H1 (cell line): ENCODE results near the gene MMAB. TPM values are rescaled to one million over a fixed set of nuclear protein-coding genes. Genes with fewer than 3 reads are reported as not detected.
A peak's percentile ranks its signal among the peaks of the same experiment; 100 is the strongest.

Source experiments
- CTCF ChIA-PET: fragments of 300-600 bp; sonication (Branson Sonifier 250); formaldehyde crosslinking; loops from one replicate; lab custom pipeline; 2021; ENCODE audit not compliant: partially characterized antibody; lab: Charles Lee
- POLR2A ChIA-PET: fragments of 300-600 bp; sonication (Branson Sonifier 250); formaldehyde crosslinking; loops from one replicate; lab custom pipeline; 2021; ENCODE audit warnings: inconsistent platforms; ENCODE audit not compliant: partially characterized antibody; lab: Charles Lee
- DNase-seq, 2 experiments: peaks; one replicate each; pipeline versions ENCODE4 v3.0.0 to v3.0.0-alpha.2; 2010 to 2022; ENCODE audit warnings: low spot score in 2 of 2, low read depth in 1 of 2, mixed read lengths in 1 of 2
- FAIRE-seq: peaks from 2 replicates; lab custom pipeline; 2011; peaks lifted over from hg19 to GRCh38; lab: Jason Lieb, UNC
- H2AFZ ChIP-seq: 2 replicates; pipeline ENCODE4 v1.8.1; 2012; ENCODE audit warnings: low read length, inconsistent platforms
- H2AK5ac ChIP-seq: 2 replicates; pipeline ENCODE4 v1.6.1; 2013; ENCODE audit warnings: low read depth, low read length
- H2BK120ac ChIP-seq: replicated peaks from 2 replicates; pipeline ENCODE3; 2013; ENCODE audit warnings: low read depth, low read length, inconsistent platforms
- H2BK12ac ChIP-seq: 2 replicates; pipeline ENCODE4 v1.6.1; 2013; ENCODE audit warnings: low read depth, low read length
- H2BK15ac ChIP-seq: 2 replicates; pipeline ENCODE4 v1.6.1; 2013; ENCODE audit warnings: low read length
- H2BK20ac ChIP-seq: 2 replicates; pipeline ENCODE4 v1.6.1; 2013; ENCODE audit warnings: low read length
- H2BK5ac ChIP-seq: 2 replicates; pipeline ENCODE4 v1.6.1; 2013; ENCODE audit warnings: low read depth, low read length
- H3K14ac ChIP-seq: 2 replicates; pipeline ENCODE4 v1.6.1; 2013; ENCODE audit warnings: inconsistent platforms; ENCODE audit not compliant: insufficient read length
- H3K18ac ChIP-seq: 2 replicates; pipeline ENCODE4 v1.6.1; 2013; ENCODE audit warnings: low read length; ENCODE audit errors: extremely low read depth
- H3K23ac ChIP-seq: 2 replicates; pipeline ENCODE4 v1.6.1; 2013; ENCODE audit warnings: inconsistent platforms; ENCODE audit not compliant: insufficient read length
- H3K23me2 ChIP-seq: 2 replicates; pipeline ENCODE4 v1.6.1; 2013; ENCODE audit warnings: low read depth, low read length
- H3K27ac ChIP-seq: 2 replicates; pipeline ENCODE4 v1.6.1; 2011; ENCODE audit warnings: low read depth, low read length, inconsistent platforms
- H3K27me3 ChIP-seq, 4 experiments: replicated peaks in 1 of 4; 1 replicate in 1 of 4; 2 replicates in 3 of 4; pipeline versions ENCODE4 v1.6.1 to v1.8.1; 2011 to 2013; ENCODE audit warnings: low read length in 3 of 4, mild to moderate bottlenecking in 3 of 4, inconsistent platforms in 2 of 4, mixed read lengths in 2 of 4, moderate library complexity in 1 of 4; ENCODE audit not compliant: control insufficient read depth in 3 of 4, insufficient read depth in 3 of 4; ENCODE audit errors: extremely low read depth in 1 of 4
- H3K36me3 ChIP-seq, 4 experiments: 2 replicates each; pipeline versions ENCODE4 v1.6.1 to v1.8.1; 2011 to 2013; ENCODE audit warnings: mild to moderate bottlenecking in 4 of 4, low read length in 3 of 4, moderate library complexity in 2 of 4, control low read depth in 1 of 4, inconsistent platforms in 1 of 4; ENCODE audit not compliant: insufficient read depth in 4 of 4, control insufficient read depth in 2 of 4
- H3K4ac ChIP-seq: replicated peaks from 2 replicates; pipeline ENCODE3; 2013; ENCODE audit warnings: low read length, low read depth, mixed read lengths, inconsistent platforms; ENCODE audit not compliant: insufficient read length
- H3K4me1 ChIP-seq, 4 experiments: replicated peaks in 1 of 4; 1 replicate in 1 of 4; 2 replicates in 3 of 4; pipeline versions ENCODE4 v1.6.1 to v1.8.1; 2011 to 2013; ENCODE audit warnings: low read length in 3 of 4, inconsistent platforms in 2 of 4, mixed read lengths in 1 of 4; ENCODE audit not compliant: insufficient read depth in 4 of 4, control insufficient read depth in 3 of 4
- H3K4me2 ChIP-seq, 2 experiments: 2 replicates each; pipeline versions ENCODE4 v1.6.1 to v1.8.1; 2011 to 2013; ENCODE audit warnings: low read depth in 2 of 2, low read length in 2 of 2, control low read depth in 1 of 2, inconsistent platforms in 1 of 2, mild to moderate bottlenecking in 1 of 2; ENCODE audit not compliant: insufficient read depth in 1 of 2
- H3K4me3 ChIP-seq, 4 experiments: fragments of 200-600, 300-600 bp in 1 of 4; sonication (generic), shearing (Covaris generic), sonication (Bioruptor Twin) in 1 of 4; 2 replicates each; pipeline versions ENCODE4 v1.5.1 to v1.8.1; 2011 to 2016; ENCODE audit warnings: low read length in 4 of 4, low read depth in 3 of 4, control low read depth in 2 of 4, inconsistent platforms in 2 of 4, mild to moderate bottlenecking in 2 of 4, mixed read lengths in 1 of 4, moderate library complexity in 1 of 4; ENCODE audit not compliant: insufficient read depth in 2 of 4; ENCODE audit errors: extremely low read depth in 1 of 4
- H3K56ac ChIP-seq: replicated peaks from 2 replicates; pipeline ENCODE3; 2013; ENCODE audit warnings: low read depth, mild to moderate bottlenecking, mixed read lengths, low read length, inconsistent platforms; ENCODE audit not compliant: insufficient read length
- H3K79me1 ChIP-seq: 2 replicates; pipeline ENCODE4 v1.6.1; 2013; ENCODE audit warnings: low read depth, low read length, control low read depth
- H3K79me2 ChIP-seq, 2 experiments: 2 replicates each; pipeline versions ENCODE4 v1.6.1 to v1.8.1; 2012 to 2013; ENCODE audit warnings: low read length in 2 of 2, mild to moderate bottlenecking in 2 of 2, inconsistent platforms in 1 of 2; ENCODE audit not compliant: insufficient read depth in 2 of 2, control insufficient read depth in 1 of 2
- H3K9ac ChIP-seq, 4 experiments: replicated peaks in 1 of 4; 1 replicate in 1 of 4; 2 replicates in 3 of 4; pipeline versions ENCODE4 v1.6.1 to v1.8.1; 2011 to 2013; ENCODE audit warnings: low read depth in 3 of 4, low read length in 3 of 4, control low read depth in 2 of 4, mild to moderate bottlenecking in 2 of 4, moderate library complexity in 2 of 4, inconsistent platforms in 1 of 4; ENCODE audit errors: extremely low read depth in 1 of 4
- H3K9me3 ChIP-seq, 2 experiments: 2 replicates each; pipeline versions ENCODE4 v1.6.1 to v1.8.1; 2012 to 2013; ENCODE audit warnings: mild to moderate bottlenecking in 2 of 2, moderate library complexity in 2 of 2, control low read depth in 1 of 2, inconsistent platforms in 1 of 2, low read depth in 1 of 2, low read length in 1 of 2, mixed read lengths in 1 of 2; ENCODE audit not compliant: insufficient read depth in 2 of 2
- H4K20me1 ChIP-seq, 2 experiments: replicated peaks in 1 of 2; 2 replicates each; pipeline versions ENCODE3 to v1.8.1; 2011 to 2013; ENCODE audit warnings: inconsistent platforms in 2 of 2, low read length in 2 of 2, mild to moderate bottlenecking in 1 of 2; ENCODE audit not compliant: insufficient read depth in 2 of 2, control insufficient read depth in 1 of 2
- H4K5ac ChIP-seq: 2 replicates; pipeline ENCODE4 v1.6.1; 2013; ENCODE audit warnings: low read length, low read depth, mixed read lengths, inconsistent platforms; ENCODE audit not compliant: insufficient read length
- H4K8ac ChIP-seq: 2 replicates; pipeline ENCODE4 v1.8.0; 2013; ENCODE audit warnings: mild to moderate bottlenecking, moderate library complexity, low read length, inconsistent platforms; ENCODE audit not compliant: insufficient read depth; ENCODE audit errors: extremely low read depth
- H4K91ac ChIP-seq: replicated peaks from 2 replicates; pipeline ENCODE3; 2013; ENCODE audit warnings: low read length, mixed read lengths, inconsistent platforms; ENCODE audit not compliant: insufficient read length
- CEBPB ChIP-seq: IDR thresholded peaks from 2 replicates; pipeline ENCODE4 v1.6.1; 2012; ENCODE audit warnings: low read depth, low read length
- WGBS, 2 experiments: shearing (Covaris generic) in 1 of 2; methylation state at CpG; one replicate each; pipeline versions ENCODE4 v1.1.6 to v1.1.7; 2013 to 2015; ENCODE audit warnings: low lambda C conversion rate in 2 of 2, mixed read lengths in 2 of 2, inconsistent platforms in 1 of 2, low coverage in 1 of 2, missing lambda C conversion rate in 1 of 2; ENCODE audit not compliant: insufficient replicate concordance in 2 of 2, insufficient coverage in 1 of 2, insufficient read length in 1 of 2; ENCODE audit errors: extremely low coverage in 1 of 2, missing lambda C conversion rate in 1 of 2; 5-methylcytosine and 5-hydroxymethylcytosine counted together
- polyA plus RNA-seq, 7 experiments: library from polyadenylated mRNA; depleted of rRNA in 3 of 7; stranded (reverse) in 5 of 7; unstranded in 2 of 7; fragments of >200 nt in 5 of 7; fragments of 200-250 nt in 2 of 7; gene quantifications; 1 replicate in 5 of 7; 2 replicates in 1 of 7; 4 replicates in 1 of 7; pipeline versions ENCODE4 v1.2.1 to v1.2.3, GENCODE V29; 2011 to 2013; ENCODE audit warnings: missing spikeins in 2 of 7, mixed read lengths in 2 of 7
- total RNA-seq: library from RNA; stranded (reverse); fragmentation: NEBNext Ultra II Directional; extraction: Animal tissue kit (Norgen Biotek cat#: 25700); gene quantifications from 2 replicates; pipeline ENCODE4 v1.2.1, GENCODE V29; 2021
- TF ChIP-seq, protein P1 (sequence below): IDR thresholded peaks from 2 replicates; pipeline ENCODE4 v1.6.1; 2012; ENCODE audit warnings: inconsistent platforms

MMAB gene
- total and polyA plus RNA-seq, 2 of the 8 experiments (the other 6 are each of a cell fraction or from before 2014, with no cell fraction given), result 12.9 to 18.5 TPM

DNA sequence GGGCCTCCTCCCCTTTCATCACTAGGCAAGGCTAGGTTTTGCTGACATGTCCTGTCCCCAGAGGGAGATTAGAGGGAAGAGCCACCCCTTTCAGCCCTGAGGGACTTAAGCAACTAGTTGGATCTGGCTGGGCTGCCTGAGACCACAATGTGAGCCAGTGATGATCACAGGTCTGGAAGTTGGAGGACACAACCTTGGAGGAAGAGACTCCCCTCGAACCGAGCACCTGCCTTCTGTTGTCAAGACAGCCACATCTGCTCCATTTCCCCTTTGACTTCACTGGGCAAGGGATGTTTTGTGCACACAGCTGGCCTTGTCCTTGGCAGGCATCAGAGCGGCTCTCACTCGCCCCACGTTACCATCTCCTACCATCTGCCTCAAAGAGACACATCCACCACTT is 31.7 kb upstream of the MMAB start:
- no peak for TF ChIP-seq CEBPB
- TF ChIP-seq, protein P1, sequence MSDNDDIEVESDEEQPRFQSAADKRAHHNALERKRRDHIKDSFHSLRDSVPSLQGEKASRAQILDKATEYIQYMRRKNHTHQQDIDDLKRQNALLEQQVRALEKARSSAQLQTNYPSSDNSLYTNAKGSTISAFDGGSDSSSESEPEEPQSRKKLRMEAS, result no peak
- DNase-seq (no peak), FAIRE-seq (no peak)
- POLR2A ChIA-PET, result no interaction called here
- no peak overlapping the region for H4K5ac ChIP-seq
- H3K14ac ChIP-seq, result no peak overlapping the region
- H2BK15ac ChIP-seq, result no peak overlapping the region
- 0 out of 2 replicates have a peak overlapping the region, but pooled peaks have one; percentile 42 for H2AK5ac ChIP-seq
- CTCF ChIA-PET, result interaction anchor here (0.6 to 3.2 kb wide), 8 partner anchors 8 to 240 kb away, joined by 3 to 15 read pairs (median 6); no protein-coding TSS in a partner anchor
- no peaks in the 10 kb centered on the region for H3K9me3 ChIP-seq
- no peak overlapping the region for H2BK5ac ChIP-seq
- H3K79me1 ChIP-seq, result no peaks in the 10 kb centered on the region
- H3K23ac ChIP-seq, result no peak overlapping the region
- no peaks in the 10 kb centered on the region for H3K23me2 ChIP-seq
- no peak overlapping the region for H4K91ac ChIP-seq
- no peak overlapping the region for H3K4me3 ChIP-seq
- H3K79me2 ChIP-seq, result no peaks in the 10 kb centered on the region
- H3K4me2 ChIP-seq, result no peak overlapping the region
- H3K36me3 ChIP-seq, result no peaks in the 10 kb centered on the region
- H3K56ac ChIP-seq, result no peak overlapping the region
- no peak overlapping the region for H3K9ac ChIP-seq
- no peak overlapping the region for H3K4ac ChIP-seq
- WGBS, 2 experiments, result 88% methylated on average over 5 of the region's 5 CpGs; no CpG with 5 or more reads in 1 of the 2 experiments
- H3K27ac ChIP-seq, result no peak overlapping the region
- 0 out of 7 replicates have a peak, but pooled peaks cover 0 to 2% (median 0%) of the 10 kb centered on the region in 4 experiments for H3K27me3 ChIP-seq
- H2BK120ac ChIP-seq, result no peak overlapping the region
- peaks cover 0 to 4% (median 1%) of the 10 kb centered on the region in 4 experiments; a peak in 5 of 7 replicates for H3K4me1 ChIP-seq
- no peak overlapping the region for H2BK12ac ChIP-seq
- no peaks in the 10 kb centered on the region for H4K20me1 ChIP-seq
- H2BK20ac ChIP-seq, result no peak overlapping the region
- H2AFZ ChIP-seq, result no peak overlapping the region
- no peak overlapping the region for H4K8ac ChIP-seq
- no peak overlapping the region for H3K18ac ChIP-seq
